NCI-H1417 (cell line): ENCODE measurements around the gene RSBN1.

Experiments used
- DNase-seq, 3 experiments: peaks; one replicate each; lab custom pipeline; 2025; lab: John Stamatoyannopoulos, UW

Gene RSBN1

DNA sequence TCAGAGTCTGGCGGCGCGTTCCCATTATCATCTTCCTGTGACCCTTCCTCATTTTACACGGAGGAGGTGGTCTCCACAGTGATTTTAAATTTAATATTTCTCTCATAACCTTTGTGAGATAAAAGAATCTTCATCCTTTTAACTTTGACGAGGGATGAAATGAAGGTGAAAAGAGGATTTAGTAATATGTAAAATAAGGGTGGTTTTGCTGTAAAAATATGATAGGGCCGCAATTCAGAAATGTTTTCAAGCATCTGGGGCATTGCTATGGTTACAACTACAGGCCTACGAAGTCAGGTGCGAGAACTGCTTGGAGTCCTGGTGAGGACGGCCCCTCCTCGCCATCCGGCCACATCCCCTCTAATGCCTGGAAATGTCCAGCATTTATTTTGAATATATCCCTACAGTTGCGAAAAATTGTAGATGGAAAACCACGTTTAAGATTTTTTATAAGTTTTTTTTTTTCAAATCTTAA, 422 bp upstream of the RSBN1 start:
- DNase-seq = no peak

DNA sequence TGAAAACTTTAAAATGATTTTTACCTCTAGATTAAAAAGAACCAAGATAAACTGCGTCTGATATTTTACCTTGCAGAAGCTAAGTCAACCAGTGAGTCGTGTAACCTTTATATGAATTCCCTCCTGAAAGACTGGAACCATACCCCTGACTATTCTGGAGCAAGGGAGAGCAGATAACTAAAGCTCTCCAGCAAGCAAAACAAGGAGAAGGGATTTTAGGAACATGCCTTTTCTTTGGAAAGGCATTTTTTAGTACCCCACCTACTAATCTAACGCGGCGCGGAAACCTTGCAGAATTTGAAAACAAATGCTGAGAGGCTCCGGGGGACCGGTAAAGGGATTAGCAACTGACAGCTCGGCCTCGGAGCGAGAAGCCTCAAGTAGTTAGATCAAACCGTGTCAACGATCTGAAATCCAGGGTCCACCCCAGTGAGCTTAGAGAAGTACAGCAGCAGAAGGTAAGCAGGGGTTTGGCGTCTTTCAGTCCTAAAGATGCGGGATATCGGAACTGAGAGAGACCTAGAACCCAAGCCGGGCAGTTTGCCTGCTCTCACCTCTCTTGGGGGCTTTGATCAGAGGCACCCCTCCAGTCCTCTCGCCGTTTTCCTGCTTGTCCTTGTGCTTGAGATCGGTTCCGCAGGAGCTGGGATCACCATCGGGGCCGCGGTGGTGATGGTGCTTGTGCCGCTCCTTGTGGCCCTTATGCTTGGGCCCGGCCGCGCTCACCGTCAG, 954 bp downstream of the RSBN1 start:
- DNase-seq = peak; percentile 33 to 76 (median 76)

DNA sequence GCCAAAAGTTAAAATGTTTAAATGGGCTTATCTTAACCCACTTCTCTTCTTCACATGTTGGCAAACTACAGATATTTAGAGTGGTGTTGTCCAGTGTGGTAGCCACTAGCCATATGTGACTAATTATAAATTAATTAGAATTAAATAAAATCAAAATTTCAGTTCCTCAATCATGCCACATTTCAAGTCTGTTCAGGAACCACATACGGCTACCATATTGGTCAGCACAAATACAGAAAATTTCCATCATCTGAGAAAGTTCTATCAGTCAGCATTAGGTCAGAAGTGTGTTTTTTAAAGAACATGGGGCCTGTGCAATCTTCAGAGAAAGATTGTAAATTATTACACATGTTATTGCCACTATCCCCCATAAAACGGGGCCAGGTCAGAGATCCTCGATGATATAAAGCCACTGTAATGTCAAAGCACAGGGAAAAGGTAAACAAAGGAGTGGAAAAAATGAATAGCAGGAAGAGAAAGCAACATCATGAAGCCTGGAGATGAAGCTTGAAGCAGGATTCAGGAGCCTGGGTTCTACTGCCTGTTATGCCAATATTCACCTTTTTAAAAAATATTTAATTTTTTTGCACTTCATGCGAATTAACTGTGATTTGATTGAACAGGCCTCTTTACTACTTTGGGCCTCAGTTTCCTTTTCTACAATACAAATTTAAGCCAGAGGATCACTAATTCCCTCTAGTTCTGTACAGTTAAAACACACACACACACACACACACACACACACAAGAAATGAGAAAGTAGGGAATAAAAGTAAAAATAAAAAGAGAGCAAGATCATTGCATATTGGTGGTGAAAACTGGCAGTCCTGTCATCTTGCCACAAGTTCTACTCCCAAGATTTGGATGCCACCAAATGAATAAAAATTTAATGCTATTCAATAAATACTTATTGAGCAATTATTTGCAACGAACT, 2.3 kb downstream of the RSBN1 start:
- peak in 1 of 3 experiments; percentile 12 for DNase-seq

DNA sequence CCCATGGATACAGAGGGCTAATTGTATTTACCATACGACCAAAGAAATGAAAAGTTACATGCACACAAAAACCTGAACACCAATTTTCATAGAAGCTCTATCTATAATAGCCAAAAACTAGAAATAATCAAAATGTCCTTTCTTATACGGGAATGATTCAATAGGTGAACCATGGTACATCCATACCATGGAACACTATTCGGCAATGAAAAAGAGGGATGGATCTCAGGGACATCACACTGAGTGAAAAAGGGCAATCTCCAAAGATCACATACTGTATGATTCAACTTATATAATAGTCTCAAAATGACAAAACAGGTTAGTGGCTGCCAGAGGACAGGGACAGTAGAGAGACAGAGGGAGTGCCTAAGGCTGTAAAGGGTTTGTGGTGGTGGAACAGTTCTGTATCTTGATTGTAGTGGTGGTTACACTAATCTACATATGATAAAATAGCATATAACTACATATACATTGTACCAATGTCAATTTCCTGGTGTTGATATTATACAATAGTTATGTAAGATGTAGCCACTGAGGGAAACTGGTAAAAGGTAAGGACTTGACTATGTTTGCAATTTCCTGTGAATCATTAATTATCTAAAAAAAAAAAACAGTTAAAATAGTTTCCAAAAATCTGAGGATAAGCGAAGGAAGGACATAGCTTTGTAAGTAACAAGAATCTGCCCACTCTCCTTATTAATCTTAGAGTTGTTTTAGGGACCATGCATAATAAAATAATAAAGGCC, 3.7 kb downstream of the RSBN1 start:
- DNase-seq = no peak

DNA sequence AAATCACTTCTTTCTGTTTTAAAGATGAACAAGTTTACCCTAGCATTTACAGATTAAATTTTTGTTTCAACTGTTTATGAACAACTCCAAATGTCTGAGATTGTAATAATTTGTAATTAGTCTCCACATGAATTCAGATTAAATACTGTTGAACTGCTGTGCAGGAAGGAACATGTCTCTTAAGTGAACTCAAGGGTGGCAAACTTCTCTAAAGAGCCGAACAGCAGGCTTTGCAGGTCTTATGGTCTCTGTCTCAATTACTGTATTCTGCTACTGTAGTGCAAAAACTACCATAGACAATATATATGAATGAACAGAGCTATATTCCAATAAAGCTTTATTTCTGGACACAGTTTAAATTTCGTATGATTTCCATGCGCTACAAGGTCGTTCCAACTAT, 6.6 kb downstream of the RSBN1 start:
- DNase-seq = no peak

DNA sequence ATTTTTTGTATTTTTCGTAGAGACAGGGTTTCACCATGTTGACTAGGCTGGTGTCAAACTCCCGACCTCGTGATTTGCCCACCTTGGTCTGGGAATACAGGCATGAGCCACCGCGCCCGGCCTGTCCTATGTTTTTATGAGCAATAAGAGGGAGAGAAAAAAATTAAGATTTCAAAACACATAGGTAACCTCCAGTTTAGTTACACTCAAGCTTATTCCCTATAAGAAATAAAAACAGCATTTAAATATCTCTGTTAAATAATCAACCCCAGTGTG, 7.1 kb downstream of the RSBN1 start:
- no peak for DNase-seq

DNA sequence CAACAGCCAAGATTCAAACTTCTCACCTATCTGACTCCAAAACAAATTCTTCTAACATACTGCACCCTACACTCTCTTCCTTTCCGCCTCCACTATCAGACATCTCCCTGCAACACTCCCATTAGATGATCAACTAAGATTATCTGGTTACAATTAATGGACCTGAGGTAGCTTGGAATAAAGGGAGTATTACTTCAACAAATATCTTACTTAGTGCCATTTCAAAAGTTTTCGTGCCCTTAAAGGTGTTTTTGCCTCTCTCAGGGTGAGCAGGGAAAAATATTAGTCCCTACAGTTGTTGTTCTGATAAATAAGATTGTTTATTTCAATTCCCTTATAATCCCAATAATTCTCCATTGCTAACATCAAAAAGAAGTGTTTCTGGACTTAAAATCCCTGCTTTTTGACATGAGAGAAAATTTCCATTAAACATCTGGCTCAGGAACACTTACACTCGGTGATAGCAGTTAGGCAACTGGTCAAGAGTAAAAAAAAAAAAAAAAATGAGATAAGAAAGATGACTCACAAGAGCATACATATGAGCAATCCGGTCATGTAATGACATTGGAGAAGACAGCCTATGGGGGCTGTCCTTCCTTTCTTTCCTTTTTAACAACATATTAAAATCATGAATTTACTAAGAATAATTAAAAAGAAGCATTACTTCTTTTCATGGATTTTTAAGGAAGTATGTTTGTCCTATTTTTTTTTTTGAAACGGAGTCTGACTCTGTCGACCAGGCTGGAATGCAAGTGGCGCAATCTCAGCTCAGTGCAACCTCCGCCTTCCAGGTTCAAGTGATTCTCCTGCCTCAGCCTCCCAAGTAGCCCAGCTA, 7.6 kb downstream of the RSBN1 start:
- DNase-seq = no peak

DNA sequence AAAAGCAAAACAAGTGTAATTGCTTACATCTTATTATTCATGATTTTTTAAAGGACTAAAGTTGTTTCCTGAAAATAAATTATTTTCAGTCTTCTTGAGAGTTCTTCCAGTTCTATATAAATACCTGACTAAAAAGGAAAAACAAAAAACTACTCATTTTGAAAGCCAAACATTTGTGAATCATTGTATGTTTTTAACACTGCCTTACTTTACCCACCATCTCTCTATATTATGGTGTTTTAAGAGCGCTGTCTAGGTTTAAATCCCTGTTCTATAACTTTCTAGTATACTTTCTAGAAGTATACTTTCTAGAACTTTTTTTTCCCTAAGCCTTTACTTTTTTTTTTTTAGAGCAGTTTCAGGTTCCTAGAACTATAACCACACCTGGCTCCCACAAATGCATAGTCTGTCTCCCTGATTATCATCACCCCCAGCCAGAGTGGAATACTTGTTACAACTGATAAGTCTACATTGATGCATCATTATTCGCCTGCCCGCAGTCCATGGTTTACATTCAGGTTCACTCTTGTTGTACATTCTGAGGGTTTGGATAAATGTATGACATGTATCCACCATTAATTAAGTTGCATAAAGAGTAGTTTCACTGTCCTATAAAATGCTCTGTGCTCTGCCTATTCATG, 9.8 kb downstream of the RSBN1 start:
- DNase-seq = no peak

DNA sequence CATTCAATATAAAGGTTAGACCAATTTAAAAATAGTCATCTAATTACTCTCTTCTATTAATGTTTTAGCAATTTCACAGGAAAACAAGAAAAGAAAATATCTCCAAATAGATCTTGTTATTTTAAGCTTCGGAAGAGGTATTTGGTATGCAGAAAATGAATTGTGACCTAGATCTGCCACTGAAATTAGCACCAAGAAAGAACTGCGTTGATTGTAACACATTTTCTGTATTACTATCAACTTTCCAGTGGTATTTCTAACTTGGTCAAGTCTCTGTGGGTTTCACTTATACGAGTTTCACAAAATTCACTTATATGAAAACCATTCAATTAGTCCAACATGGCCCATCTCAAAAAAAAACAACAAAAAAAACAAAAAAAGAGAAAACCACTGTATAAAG, 11.8 kb downstream of the RSBN1 start:
- DNase-seq = no peak

DNA sequence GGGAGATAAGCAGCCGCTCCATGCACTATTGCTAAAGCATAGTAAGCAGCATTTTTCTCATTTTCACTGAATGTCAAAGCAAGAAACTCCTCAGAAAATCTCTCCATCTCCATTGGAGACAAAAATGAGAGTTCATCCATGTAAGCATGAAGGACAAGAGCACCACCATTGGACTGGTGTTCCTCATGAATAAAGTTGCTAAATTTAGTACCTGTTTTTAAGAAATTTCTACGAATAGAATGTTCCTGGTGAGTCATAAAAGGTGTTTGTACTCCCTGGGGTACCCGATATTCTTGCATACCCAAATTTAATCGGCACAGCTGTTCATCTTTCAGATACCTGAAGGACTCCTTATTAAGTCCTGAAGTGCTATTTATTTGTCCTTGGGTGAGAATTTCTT, 14.8 kb downstream of the RSBN1 start:
- DNase-seq = no peak

DNA sequence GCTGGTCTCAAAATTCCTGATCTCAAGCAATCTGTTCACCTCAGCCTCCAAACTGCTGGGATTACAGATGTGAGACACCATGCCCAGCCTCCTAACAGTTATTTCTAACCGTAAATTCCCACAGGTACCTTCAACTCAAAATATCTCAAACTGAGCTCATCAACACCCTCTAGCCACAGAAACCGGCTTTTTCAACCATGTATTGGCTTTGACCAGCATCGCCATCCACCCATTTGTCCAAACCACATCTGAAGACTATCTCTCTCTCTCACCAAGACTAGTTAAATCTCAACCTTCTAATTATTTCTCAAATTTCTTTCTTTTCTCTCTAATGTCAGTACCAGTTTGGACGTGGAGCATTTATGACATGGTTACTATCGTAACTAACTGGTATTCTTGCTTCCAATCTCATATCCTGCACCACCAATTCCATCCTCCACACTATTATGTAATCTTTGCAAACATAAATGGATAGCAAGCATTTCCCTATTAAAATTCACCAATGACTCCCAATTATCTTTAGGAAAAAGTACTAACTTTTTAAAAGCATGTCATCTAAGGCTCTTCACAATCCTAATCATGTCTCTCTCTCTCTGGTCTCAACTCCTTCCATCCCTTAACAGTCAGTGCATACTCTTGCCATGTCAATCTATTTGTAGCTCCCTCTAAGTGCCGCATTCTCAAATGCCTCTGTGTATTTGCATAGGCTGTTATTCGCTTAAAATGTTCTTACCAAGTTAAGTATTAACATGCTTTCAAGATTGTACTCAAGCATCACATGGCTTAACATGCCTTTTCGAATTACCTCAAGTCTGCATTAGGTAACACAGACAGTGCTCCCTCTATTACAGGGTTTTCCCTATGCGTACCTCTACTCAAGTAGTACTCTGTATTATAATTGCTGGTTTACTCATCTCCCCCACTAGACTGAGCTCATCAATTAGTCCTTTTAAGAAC, 18.1 kb downstream of the RSBN1 start:
- DNase-seq = peak in 1 of 3 experiments; percentile 7

DNA sequence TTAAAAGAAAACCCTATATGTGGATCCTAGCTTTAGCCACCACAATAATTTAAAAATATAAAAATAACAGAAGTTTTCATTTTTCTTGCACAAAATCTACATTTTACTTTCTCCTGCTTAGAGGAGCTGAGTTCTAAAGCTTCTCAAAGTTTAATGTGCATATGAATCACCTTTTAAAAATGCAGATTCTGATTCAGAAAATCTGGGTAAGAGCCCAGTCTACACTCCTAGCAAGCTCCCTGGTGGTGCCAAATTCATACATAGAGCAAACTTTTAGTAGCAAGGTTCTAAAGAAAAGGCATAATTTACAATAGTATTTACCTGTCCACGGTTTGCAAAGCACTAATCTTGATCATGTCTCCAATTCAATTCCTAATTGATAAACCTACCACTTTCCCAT, 19.3 kb downstream of the RSBN1 start:
- DNase-seq = no peak

DNA sequence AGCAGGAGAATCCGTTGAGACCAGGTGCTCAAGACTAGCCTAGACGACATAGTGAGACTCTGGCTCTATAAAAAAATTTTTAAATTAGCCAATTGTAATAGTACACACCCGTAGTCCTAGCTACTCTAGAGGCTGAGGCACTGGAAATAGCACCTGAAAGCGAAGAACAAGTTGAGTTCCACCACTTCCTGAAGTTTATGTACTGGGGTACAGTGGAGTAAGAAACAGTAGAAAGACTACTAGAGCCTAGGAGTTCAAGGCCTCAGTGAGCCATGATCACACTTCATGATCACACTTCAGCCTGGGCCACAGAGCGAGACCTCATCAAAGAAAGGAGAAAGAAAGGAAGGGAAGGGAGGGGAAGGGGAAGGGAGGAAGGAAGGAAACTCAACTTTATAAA, 19.8 kb downstream of the RSBN1 start:
- no peak for DNase-seq

DNA sequence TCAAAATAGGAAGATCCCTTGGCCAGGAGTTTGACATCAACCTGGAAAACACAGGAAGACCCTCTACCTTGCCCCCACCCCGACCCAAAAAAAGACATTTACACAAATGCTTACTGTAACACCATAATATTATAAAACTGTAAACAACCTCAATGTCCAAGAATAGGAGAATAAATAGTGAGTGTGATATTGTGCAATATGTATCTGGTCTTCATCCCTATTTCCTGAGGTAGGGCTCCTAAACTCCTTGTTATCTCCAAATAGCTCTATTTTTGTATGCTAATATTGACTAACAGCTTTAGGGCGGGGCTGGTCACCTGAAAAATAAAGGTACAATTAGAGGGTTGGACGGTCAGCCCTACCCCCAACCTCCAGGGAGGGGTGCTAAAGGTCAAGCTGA, 23.5 kb downstream of the RSBN1 start:
- DNase-seq = no peak

DNA sequence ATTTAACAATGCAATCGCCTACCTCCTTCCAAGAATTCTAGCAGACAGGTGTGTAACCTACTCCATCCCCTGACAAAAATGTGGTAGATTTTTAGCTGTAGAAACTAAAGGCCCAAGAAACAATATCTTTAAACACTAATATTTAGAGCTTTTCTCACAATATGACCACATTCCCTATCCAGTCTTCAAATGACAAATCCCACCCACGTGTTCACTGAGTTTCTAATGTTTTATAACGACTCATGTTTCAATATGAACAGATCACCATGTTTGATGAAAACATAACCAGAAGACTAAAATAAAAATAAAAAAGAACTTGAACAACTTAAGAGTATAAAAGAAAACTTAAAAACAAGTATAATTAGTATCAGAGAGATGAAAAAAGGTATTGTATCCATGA, 24.6 kb downstream of the RSBN1 start:
- no peak for DNase-seq

DNA sequence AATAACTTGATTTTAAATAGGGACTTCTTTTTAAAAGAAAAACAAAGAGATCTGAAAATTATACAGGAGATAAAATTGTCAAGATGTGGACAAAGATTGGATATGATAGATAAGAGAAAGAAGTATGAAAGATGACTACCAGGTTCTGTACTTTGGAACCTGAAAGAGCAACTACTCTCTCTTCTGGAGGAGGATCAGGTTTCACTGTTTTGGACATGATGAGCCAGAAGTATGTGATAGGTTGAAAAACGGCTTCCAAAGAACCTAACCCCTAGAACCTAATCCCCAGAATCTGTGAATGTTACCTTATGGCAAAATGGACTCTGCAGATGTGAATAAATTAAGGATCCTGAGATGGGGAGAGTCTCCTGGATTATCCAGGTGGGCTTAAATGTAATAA, 26.2 kb downstream of the RSBN1 start:
- DNase-seq = no peak

DNA sequence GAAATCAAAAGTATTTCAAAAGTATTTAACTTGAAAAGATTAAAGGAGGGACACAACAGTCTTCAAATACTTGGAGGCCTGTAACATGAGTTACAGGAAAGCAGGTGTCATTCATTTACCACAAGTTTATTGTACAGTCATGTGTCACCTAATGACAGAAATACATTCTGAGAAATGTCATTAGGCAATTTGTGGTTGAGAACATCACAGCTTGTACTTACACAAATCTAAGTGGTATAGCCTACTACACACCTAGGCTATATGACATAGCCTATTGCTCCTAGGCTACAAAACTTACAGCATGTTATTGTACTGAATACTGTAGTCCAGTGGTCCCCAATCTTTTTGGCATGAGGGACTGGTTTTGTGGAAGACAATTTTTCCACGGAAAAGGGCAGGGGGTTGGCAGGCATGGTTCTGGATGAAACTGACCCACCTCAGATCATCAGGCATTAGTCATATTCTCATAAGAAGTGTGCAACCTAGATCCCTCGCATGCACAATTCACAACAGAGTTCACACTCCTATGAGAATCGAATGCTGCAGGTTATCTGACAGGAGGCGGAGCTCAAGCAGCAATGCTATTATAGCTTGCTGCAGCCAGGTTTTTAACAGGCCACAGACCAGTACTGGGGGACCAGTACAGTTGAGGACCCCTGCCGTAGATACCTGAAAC, 28.0 kb downstream of the RSBN1 start:
- no peak for DNase-seq

DNA sequence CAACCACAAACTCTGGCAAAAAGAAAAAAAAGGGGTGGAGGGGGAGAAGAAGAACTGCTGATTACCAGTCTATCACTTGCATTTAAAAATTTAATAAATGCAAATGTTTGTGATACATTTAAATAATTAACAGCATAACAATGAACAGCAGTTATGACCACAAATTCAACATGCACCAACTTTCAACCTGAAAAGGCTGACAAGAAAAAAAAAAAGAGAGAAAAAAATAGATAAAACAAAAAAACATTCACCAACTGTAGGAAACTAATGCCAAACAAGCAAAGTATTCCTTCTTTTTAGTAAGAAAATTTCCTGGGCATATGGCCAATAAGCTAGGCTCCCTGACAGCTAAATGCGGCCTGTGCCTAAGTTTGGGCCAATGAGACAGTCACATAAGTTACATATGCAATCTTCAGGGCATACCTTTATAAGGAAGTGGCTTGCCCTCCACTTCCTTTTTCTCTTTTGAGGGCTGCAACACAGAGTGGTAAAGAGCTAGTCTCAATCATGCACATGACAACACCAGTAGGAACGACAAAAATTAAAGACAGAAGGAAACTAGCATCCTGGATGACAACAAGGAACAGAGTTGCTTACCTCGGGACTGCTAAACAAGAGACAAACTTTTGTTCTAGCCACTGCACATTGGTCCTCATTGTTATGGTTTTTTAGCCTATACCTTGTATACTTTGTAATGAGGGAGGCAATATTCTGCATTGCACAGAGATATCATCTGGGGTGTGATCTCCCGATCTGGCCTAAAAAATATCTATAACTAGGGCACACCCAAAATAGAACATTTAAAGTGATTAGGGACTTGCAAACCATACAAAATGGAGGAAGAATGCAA, 28.8 kb downstream of the RSBN1 start:
- DNase-seq = no peak

DNA sequence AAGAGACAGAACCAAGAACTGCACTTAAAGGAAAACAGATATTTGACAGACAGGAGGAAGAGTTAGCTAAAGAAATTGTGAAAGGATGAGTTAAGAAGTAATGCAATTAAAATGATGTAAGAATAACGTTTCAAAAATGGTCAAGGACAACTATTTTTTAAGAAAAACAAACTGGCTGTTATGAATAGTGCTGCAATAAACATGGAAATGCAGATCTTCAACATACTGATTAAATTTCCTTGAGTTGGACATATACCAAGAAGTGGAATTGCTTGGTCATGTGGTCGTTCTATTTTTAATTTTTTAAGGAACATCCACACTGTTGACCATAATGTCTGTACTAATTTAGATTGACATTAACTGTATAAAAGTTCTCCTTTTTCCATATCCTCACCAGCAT, 29.9 kb downstream of the RSBN1 start:
- DNase-seq = no peak
